Endometrium (tissue), 2 donors: ENCODE measurements around the gene HORMAD2.

ENCODE experiments used
- FAIRE-seq: peaks from 2 replicates; lab custom pipeline; 2012; peaks lifted over from hg19 to GRCh38; lab: Jason Lieb, UNC
- donor health status: control.
- donor health status: control.

Gene HORMAD2, protein sequence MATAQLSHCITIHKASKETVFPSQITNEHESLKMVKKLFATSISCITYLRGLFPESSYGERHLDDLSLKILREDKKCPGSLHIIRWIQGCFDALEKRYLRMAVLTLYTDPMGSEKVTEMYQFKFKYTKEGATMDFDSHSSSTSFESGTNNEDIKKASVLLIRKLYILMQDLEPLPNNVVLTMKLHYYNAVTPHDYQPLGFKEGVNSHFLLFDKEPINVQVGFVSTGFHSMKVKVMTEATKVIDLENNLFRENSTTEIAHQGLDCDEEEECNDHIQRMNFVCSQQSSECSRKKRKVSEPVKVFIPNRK

GRCh38 chr22:30079952-30080533, at the start of gene HORMAD2:
Gene HORMAD2 (plus strand): TSS chr22:30080464. CDS start chr22:30093953, 13,489 bp downstream.
- FAIRE-seq = no peak

GRCh38 chr22:30031328-30031727, 48.9 kb upstream of the HORMAD2 start:
- peak; percentile 97 for FAIRE-seq

- FAIRE-seq = no peak
Measured at GRCh38 chr22:30031764-30032455, 48.4 kb upstream of the HORMAD2 start.

DNA sequence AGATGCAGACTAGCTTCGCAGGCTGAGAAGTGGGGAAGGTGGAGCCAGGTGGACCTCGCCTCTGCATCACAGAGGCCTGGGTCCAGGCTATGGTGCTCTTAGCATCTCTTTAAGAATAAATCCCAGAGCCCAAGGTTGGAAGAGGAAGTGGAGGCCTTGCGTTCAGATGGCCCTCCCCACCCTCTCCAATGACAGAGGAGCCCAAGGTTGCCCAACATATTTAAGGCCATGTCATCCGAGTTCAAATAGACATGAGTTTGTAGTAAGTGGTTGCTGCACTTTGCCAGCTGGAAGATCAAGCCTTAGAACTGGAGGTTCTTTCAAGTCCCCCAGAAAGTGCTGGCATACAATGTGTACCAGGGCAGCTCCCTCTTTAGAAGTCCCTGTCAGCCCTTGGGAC, 47.1 kb upstream of the HORMAD2 start:
- FAIRE-seq = no peak

GRCh38 chr22:30033901-30034300, 46.4 kb upstream of the HORMAD2 start:
- no peak for FAIRE-seq

DNA sequence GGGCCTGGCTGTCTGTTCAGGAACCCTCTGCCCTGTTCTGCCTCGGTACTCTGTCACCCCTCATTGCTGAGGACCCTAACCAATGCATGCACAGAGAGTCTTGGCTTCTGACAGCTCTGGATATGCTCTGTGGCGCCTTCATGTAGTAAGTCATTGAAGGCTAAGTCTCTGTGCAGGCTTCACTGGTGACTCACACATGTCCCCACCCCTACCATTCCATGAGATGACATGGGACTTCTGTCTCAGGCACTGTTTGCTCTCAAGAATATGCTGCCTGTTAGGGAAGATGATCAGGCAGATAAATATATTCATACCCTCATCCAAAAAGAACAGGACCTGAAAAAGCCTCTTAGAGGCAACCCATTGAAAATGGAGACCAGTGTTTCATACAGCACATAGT, 43.6 kb upstream of the HORMAD2 start:
- no peak for FAIRE-seq

DNA sequence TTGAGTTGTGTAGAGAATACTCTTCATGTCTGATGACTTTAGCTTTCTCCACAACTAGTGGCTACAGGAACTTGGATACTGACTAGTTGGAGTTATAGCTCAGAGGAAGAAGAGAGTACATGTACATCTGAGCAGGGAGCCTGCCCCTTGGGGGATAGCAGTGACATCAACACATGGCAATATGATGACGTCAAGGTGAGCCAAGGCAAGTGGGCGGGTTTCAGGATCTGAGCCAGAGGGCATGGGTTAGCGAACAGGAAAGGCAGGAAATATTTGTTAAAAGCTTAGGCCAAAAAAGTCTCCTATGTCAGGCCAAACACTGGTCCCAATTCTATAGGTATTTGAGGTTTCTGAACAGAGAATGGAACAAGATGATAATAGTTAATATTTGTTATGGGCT, 42.0 kb upstream of the HORMAD2 start:
- FAIRE-seq = no peak

DNA sequence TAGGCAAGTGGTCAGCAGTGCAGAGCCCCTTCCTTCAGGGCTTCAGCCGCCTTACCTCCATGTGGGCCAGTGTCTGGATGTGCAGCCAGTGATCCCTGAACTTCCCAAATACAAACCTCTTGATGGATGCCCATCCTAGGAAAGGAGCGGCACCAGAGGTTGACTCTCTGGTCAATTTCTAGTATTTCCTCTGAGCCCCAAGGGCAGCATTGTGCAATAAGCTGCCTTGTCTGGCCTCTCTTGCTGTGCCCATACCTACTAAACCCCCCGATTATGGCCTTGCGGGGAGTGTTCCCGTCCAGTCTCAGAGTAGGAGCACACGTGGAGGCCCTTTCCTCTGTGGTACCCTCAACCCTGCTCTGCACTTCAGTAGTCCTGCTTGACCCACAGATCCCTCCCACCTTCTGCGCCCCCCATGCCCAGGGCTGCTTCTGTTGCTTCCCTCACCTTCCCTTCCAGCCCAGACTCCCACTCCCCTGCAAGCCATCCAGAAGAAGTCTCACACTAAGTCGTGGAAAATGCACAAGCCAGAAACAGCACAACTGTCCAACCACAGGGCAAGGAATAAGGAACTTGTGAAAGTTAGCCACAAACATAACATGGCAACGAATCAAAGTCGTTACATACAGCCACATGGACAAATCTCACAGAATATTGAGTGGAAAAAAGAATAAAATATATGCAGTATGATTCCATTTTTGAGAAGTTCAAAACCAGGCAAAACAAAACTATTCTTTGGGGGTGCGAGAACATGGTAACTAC, 39.6 kb upstream of the HORMAD2 start:
- no peak for FAIRE-seq

DNA sequence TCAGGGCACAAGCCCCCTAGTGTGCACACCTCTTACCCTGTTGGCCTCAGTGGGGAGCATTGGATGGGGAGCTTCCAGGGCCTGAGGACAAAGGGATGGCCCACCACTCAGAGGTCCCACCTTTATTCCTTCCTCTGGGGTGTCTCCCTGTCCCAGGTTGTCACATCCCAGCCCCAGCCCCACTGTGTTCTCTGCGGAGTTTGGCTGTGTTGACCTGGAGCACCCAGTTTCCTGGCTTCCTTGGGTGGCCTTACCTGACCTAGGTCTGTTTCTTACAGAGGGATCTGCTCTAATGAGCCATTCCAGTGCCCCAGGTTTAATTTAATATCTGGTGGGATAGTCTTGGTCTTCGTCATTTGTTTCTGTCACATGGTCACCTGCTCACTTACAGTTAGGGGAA, 38.8 kb upstream of the HORMAD2 start:
- FAIRE-seq = no peak

DNA sequence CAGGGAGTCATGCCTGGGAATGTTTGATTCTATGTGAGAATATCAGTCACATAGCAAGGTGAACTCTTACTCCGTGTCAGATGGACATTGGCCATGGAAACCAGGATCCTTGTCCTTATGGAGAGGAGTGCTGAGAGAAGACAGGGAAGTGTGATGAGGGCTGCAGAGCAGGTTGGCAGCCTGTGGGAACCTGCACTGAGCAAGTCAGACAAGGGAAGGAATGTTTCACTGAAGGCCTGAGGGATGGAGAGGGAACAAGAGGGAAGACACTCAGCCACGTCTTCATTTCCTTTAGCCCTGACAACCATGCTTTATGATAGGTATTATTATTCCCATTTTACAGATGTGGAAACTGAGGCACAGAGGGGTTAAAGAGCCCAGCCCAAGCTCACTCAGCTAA, 38.4 kb upstream of the HORMAD2 start:
- no peak for FAIRE-seq

DNA sequence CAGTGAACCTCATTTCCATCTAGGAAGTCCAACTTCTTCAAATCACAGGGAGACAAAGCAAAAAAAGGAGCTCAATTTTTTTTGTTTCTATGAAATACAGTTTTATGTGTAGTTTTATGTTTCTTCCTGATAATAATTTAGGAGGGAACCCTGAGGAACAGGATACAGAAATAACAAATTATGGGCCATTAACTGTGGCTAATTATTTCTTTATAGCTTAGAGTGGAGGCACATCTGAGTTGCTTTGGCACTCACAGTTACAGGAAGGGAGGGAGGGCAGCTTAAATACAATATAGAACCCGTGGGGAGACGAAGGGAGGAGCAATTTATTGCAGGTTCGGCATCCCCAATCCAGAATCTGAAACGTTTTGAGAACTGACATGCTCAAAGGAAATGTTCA, 37.1 kb upstream of the HORMAD2 start:
- no peak for FAIRE-seq

GRCh38 chr22:30044369-30044768, 35.9 kb upstream of the HORMAD2 start:
- FAIRE-seq = no peak

- no peak for FAIRE-seq
Measured at GRCh38 chr22:30044881-30045493, 35.3 kb upstream of the HORMAD2 start.

- no peak for FAIRE-seq
Measured at GRCh38 chr22:30045494-30045887, 34.8 kb upstream of the HORMAD2 start.

DNA sequence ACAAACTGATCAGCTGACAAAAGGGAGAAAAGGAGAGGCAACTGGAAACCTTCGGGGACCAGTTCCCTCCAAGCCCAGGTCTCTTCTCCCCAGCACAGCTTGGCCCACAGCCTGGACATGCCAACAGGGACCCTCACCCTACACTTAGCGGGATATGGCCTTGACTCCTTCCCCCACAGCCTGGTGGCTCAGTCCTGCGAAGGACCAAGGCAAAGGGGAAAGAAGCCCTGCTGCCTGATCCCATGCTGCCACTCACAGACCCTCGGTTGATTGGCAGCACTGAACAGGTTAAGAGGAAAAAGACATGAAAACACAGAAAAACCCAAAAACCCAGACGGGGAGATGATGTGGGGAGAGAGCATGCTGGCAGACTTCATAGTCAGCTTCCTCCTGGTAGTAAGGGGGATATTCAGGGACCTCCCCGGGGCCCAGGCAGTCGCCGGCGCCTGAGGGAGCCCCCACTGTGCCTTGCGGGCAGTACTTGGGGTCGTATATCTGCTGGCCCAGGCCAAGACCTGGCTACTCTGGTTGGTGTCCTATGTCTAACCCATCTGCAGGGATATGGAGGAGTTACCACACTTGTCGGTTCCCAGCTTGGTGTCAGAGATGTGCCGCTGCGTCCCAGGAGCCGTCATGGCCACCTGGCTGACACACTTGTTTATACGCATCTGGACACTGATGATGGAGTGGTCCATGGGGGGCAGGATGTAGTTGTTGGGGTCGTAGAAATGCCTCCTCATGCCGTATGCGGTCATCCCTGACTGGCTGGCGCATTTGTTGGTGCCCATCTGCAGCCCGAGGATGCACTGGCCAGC, 34.2 kb upstream of the HORMAD2 start:
- FAIRE-seq = no peak

DNA sequence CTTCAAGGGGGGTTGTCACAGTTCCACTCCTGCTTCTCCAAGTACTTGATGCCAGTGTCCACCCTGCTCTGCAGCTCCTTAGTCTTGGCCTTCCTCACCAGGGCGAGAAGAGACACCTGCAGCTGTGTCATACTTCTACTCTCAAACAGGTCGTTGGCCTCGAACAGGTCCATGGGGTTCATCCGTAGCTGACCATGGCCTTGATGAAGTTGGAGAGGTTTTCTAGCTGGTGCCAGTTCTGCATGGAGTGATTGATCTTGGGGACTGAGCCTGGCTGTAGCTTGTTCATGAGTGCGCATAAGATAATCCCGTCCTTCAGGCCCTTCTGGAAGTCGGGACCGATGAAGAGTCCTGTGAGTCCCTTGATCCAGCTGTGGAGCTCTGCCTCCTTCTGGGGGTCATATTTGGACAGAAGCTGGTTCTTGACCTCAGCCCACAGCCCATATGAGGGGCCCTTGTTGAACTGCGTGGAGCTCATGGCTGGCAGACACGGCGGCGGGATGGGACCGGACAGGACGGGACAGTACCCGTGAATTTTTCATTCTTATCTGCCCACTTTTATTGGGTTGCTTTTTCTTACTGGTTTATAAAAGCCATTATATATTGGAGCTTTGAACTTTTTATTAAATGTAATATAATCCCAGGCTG, 33.4 kb upstream of the HORMAD2 start:
- FAIRE-seq = no peak

DNA sequence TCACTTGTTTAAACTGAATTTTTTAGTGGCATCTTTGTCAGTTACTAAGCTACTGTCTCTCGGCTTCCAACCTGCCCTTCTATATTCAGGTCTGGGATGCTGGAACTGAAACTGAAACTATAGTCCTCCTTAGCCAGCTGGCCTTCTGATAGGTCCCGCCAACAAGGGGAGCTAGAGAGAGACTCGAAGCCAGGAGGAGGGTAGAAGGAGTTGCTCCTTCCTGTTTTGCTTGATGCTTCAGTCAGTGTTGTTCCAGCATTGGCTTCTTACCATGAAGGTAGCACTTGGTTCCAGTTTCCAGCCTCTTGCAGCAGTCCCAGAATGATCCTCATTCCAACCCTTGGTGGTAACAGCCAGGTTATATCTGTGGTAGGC, 32.9 kb upstream of the HORMAD2 start:
- no peak for FAIRE-seq

DNA sequence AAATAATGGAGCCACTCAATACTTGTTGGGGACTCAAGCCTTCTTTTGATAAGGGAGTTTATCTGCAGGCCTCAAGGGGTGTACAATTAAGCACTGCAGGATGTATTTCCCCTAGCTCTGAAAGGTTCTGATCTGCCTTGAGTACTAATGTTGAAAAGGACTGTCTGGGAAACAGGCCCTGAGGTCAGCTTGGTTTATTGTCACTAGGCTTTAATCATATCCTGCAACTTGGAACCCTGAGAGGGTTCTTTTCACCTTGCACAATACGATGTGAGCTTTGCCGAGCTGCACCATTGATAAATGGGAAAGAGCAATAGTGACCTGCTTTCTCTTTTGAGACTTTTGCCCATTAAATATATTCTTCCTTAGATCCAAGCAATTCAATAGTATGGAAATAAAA, 31.6 kb upstream of the HORMAD2 start:
- FAIRE-seq = no peak

DNA sequence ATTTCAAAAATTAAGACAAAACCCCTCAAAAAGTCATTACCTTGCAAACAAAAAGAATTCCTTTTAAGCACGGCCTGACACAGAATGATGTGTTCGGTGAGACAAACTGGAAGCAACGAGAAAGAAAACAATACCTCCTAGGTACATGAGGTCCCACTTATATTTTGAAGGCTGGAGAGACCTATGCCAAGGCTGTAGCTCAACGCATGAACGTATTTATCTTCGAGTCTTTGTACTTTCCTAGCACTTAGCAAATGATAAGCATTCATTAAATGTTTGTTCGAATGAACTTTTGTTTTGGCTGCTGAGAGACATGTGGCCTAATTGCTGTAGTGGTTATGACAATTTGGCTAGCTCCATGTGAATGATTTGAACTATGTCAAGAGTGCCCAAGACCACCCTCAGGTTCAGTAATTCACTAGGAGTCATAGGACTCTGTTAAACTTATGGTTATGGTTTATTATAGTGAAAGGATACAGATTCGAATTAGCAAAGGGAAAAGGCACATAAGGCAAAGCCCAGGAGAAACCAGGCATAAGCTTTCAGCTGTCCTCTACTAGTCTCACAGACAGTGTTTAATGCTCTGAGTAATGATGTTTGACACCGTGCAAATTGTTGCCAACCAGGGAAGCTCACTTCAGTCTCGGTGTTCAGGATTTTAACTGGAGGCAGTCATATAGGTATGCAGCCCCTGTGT, 26.0 kb upstream of the HORMAD2 start:
- no peak for FAIRE-seq

GRCh38 chr22:30054764-30055069, 25.5 kb upstream of the HORMAD2 start:
- no peak for FAIRE-seq

GRCh38 chr22:30056015-30056414, 24.2 kb upstream of the HORMAD2 start:
- no peak for FAIRE-seq
